ENCODE results near the gene ATXN1.
A peak's percentile ranks its signal among the peaks of the same experiment; 100 is the strongest.

ATXN1 gene

DNA sequence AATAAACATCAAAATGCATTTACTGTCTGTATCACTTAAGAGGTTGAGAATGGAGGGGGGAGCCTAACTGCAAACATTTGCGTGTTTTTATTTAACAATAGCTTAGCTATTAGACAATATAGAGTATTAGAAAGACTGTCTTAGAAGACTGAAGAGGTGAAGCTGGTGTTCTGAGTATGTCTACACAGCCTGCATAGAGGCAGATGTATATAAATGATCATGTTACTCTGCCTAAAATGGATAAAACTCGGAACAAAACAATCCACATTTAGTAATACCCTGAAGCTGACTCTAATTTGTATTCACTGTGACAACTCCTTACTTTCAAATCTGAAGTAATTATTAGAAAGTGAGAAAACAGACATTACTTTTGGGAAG lies 340.9 kb downstream of the ATXN1 start:
- no peak for TF ChIP-seq CTCF (IDR thresholded peaks at IDR 0.05; ENCODE audit: insufficient read depth, low read length, poor library complexity, severe bottlenecking)
- DNase-seq (ENCODE audit: extremely low read depth, insufficient read length): no peak
- H3K36me3 ChIP-seq (ENCODE audit: control insufficient read depth, insufficient read depth, low read length): no peaks in the 10 kb centered on the region
- H3K27me3 ChIP-seq (replicated peaks; ENCODE audit: control insufficient read depth, insufficient read depth, low read length): no peaks in the 10 kb centered on the region
- H3K4me3 ChIP-seq (replicated peaks; ENCODE audit: low read depth, low read length): peak overlapping the region; percentile 21; the same call in 1 of the 2 replicates

DNA sequence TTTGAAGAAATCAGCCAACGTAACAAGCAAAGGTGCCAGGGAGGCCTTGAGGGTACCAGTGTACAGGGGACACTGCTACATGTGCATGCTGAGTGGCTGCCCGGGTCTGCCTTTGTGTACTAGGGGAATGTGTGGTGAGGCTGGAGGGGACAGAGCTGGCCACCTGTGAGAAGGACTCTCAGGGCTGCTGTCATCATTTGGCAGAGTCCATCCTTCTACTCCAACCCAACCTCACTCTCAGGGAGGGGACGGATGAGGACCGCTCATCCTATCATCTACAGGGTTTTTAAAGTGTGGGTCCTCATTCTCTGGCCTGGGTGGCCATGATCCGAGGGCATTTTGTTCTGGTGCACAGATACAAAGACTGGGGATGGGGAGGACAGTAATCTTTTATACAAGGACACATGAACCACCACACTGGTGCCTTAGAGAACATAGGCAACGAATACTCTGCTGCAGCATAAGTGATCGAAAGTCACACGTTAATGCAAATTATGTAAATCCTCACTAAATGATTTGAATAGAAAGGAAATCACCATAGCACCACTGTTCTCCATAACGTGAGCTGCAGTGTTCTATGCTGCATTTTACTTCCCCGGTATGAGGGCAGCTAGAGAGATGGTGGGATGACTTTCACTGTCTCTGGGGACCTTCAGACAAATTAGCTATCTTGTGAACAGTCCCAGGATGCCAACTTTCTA lies 341.5 kb downstream of the ATXN1 start:
- Histone ChIP-seq H3K36me3 (ENCODE audit: control insufficient read depth, insufficient read depth, low read length) (no peaks in the 10 kb centered on the region), H3K4me3 (replicated peaks; ENCODE audit: low read depth, low read length) (no peak overlapping the region), H3K27me3 (replicated peaks; ENCODE audit: control insufficient read depth, insufficient read depth, low read length) (no peaks in the 10 kb centered on the region)
- no peak for TF ChIP-seq CTCF (IDR thresholded peaks at IDR 0.05; ENCODE audit: insufficient read depth, low read length, poor library complexity, severe bottlenecking)
- DNase-seq (ENCODE audit: extremely low read depth, insufficient read length): peak; percentile 69

GRCh38 chr6:16418151-16418550 lies 343.1 kb downstream of the ATXN1 start:
- DNase-seq (ENCODE audit: extremely low read depth, insufficient read length): no peak
- no peaks in the 10 kb centered on the region for H3K27me3 ChIP-seq (replicated peaks; ENCODE audit: control insufficient read depth, insufficient read depth, low read length)
- H3K4me3 ChIP-seq (replicated peaks; ENCODE audit: low read depth, low read length): no peak overlapping the region
- no peaks in the 10 kb centered on the region for H3K36me3 ChIP-seq (ENCODE audit: control insufficient read depth, insufficient read depth, low read length)
- no peak for TF ChIP-seq CTCF (IDR thresholded peaks at IDR 0.05; ENCODE audit: insufficient read depth, low read length, poor library complexity, severe bottlenecking)

DNA sequence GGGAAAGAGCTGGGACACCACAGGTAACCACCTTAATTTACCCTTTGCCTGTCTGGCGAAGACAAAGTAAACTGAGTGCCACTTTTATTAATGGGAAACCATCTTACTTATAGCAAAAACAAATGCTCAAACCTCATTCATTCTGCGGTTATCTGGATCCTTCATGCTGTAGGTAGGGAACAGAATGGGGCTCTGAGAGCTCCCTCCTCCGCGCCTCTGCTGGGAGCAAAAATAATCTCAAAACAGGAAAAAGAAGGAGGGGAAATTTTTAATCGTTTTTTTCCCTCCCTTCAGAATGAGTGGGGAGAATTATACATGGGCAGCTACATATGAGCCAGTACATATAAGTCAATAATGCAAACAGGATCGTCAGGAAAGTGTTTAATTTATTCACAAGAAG lies 345.6 kb downstream of the ATXN1 start:
- Histone ChIP-seq H3K36me3 (ENCODE audit: control insufficient read depth, insufficient read depth, low read length) (no peaks in the 10 kb centered on the region), H3K27me3 (replicated peaks; ENCODE audit: control insufficient read depth, insufficient read depth, low read length) (no peaks in the 10 kb centered on the region)
- no peak for TF ChIP-seq CTCF (IDR thresholded peaks at IDR 0.05; ENCODE audit: insufficient read depth, low read length, poor library complexity, severe bottlenecking)

GRCh38 chr6:16414205-16414604 lies 347.1 kb downstream of the ATXN1 start:
- DNase-seq (ENCODE audit: extremely low read depth, insufficient read length): peak; percentile 52
- Histone ChIP-seq H3K4me3 (replicated peaks; ENCODE audit: low read depth, low read length) (0 out of 2 replicates have a peak overlapping the region, but pooled peaks have one; percentile 23), H3K27me3 (replicated peaks; ENCODE audit: control insufficient read depth, insufficient read depth, low read length) (no peaks in the 10 kb centered on the region), H3K36me3 (ENCODE audit: control insufficient read depth, insufficient read depth, low read length) (no peaks in the 10 kb centered on the region)
- no peak for TF ChIP-seq CTCF (IDR thresholded peaks at IDR 0.05; ENCODE audit: insufficient read depth, low read length, poor library complexity, severe bottlenecking)

More for the DNA sequence above, 345.6 kb downstream of the ATXN1 start:
- H3K4me3 ChIP-seq (replicated peaks; ENCODE audit: low read depth, low read length): no peak overlapping the region
- DNase-seq (ENCODE audit: extremely low read depth, insufficient read length): no peak

DNA sequence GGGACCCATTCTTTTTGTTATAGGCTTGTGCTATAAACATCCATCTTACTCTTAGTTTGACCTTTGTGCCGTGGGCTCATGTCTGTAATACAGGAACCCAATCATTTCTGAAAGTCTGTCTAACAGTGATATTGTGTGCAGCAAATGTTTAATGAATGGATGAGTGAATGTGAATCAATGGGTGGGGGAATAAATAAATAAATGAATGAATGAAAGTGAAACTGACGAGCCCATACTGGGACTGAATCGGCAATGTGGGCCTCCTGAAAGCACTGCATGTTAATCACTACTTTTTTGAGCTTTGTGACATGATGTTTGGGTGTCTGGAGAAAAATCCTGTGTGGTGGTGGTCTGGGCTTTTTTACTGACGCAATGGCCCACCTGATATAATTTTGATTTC lies 347.9 kb downstream of the ATXN1 start:
- no peak for TF ChIP-seq CTCF (IDR thresholded peaks at IDR 0.05; ENCODE audit: insufficient read depth, low read length, poor library complexity, severe bottlenecking)
- Histone ChIP-seq H3K36me3 (ENCODE audit: control insufficient read depth, insufficient read depth, low read length) (no peaks in the 10 kb centered on the region), H3K27me3 (replicated peaks; ENCODE audit: control insufficient read depth, insufficient read depth, low read length) (no peaks in the 10 kb centered on the region), H3K4me3 (replicated peaks; ENCODE audit: low read depth, low read length) (peak overlapping the region; percentile 43)
- DNase-seq (ENCODE audit: extremely low read depth, insufficient read length): peak; percentile 38
